K562 (cell line): ENCODE data around the gene LARP7. TPM values are rescaled to one million over a fixed set of nuclear protein-coding genes. Genes with fewer than 3 reads are reported as not detected.

Source experiments
- ATAC-seq: fragments of 200-7000 bp; cut with Tn5 transposase; 3 replicates; pipeline ENCODE4 v1.9.1; 2020; ENCODE audit warnings: moderate library complexity
- BruUV-seq: library from RNA; stranded (reverse); fragments of 400-500 nt; replicated peaks from 2 replicates; lab custom pipeline; 2021; lab: Mats Ljungman, UMichigan
- CTCF ChIA-PET: fragments of 300-600 bp; formaldehyde crosslinking; extraction: SDS; loops from one replicate; lab custom pipeline; 2021; ENCODE audit warnings: low intra/inter-chr PET ratio; lab: Yijun Ruan, JAX
- POLR2A ChIA-PET: fragments of 300-600, 350-650 bp; sonication (Branson Sonifier 250); formaldehyde crosslinking; extraction: SDS; loops from one replicate; lab custom pipeline; 2021; ENCODE audit warnings: antibody characterized with exemption, inconsistent platforms; lab: Yijun Ruan, JAX
- DNase-seq, 4 experiments: peaks; one replicate each; pipeline versions ENCODE4 v3.0.0 to v3.0.0-alpha.2; 2011 to 2018; ENCODE audit warnings: low spot score in 3 of 4, mixed read lengths in 3 of 4; ENCODE audit errors: extremely low read depth in 1 of 4
- FAIRE-seq: peaks from 2 replicates; lab custom pipeline; 2011; peaks lifted over from hg19 to GRCh38; lab: Jason Lieb, UNC
- H2AFZ ChIP-seq: 2 replicates; pipeline ENCODE4 v1.6.0; 2011; ENCODE audit warnings: low read depth, low read length, control low read depth, inconsistent platforms
- H3K27ac ChIP-seq: fragments of 200-600 bp; 3 replicates; pipeline ENCODE4 v1.8.0; 2011; ENCODE audit warnings: low read depth, mild to moderate bottlenecking, control low read depth, inconsistent platforms, low read length, moderate library complexity, mixed read lengths; ENCODE audit errors: extremely low read depth
- H3K27me3 ChIP-seq, 2 experiments: fragments of 300-600 bp in 1 of 2; 2 replicates in 1 of 2; 3 replicates in 1 of 2; pipeline versions ENCODE4 v1.6.0 to v1.8.0; 2011; ENCODE audit warnings: inconsistent platforms in 2 of 2, low read length in 2 of 2, mild to moderate bottlenecking in 1 of 2, mixed read lengths in 1 of 2, moderate library complexity in 1 of 2; ENCODE audit not compliant: control insufficient read depth in 2 of 2, insufficient read depth in 2 of 2
- H3K36me3 ChIP-seq: fragments of 300-600 bp; 3 replicates; pipeline ENCODE4 v1.8.0; 2011; ENCODE audit warnings: mild to moderate bottlenecking, low read length, inconsistent platforms; ENCODE audit not compliant: control insufficient read depth, insufficient read depth
- H3K4me1 ChIP-seq, 2 experiments: fragments of 200-600 bp in 1 of 2; replicated peaks in 1 of 2; 2 replicates in 1 of 2; 3 replicates in 1 of 2; pipeline versions ENCODE4 v1.5.1 to v1.8.0; 2011; ENCODE audit warnings: inconsistent platforms in 2 of 2, low read length in 2 of 2, mild to moderate bottlenecking in 1 of 2, mixed read lengths in 1 of 2, moderate library complexity in 1 of 2; ENCODE audit not compliant: control insufficient read depth in 2 of 2, insufficient read depth in 2 of 2
- H3K4me2 ChIP-seq: 2 replicates; pipeline ENCODE4 v1.6.1; 2011; ENCODE audit warnings: low read length, control low read depth, inconsistent platforms, mixed read lengths; ENCODE audit not compliant: insufficient read depth
- H3K4me3 ChIP-seq: fragments of 200-600 bp; sonication (generic), shearing (Covaris generic); 2 replicates; pipeline ENCODE4 v1.5.1; 2016; ENCODE audit warnings: control low read depth, inconsistent platforms
- H3K79me2 ChIP-seq: fragments of 200-600 bp; 3 replicates; pipeline ENCODE4 v1.8.0; 2011; ENCODE audit warnings: low read length, inconsistent platforms; ENCODE audit not compliant: control insufficient read depth, insufficient read depth
- H3K9ac ChIP-seq, 2 experiments: 2 replicates each; pipeline versions ENCODE4 v1.6.0 to v1.6.1; 2011; ENCODE audit warnings: low read depth in 2 of 2, low read length in 2 of 2, control low read depth in 1 of 2, inconsistent platforms in 1 of 2, mild to moderate bottlenecking in 1 of 2, mixed read lengths in 1 of 2; ENCODE audit not compliant: insufficient read depth in 1 of 2
- H3K9me1 ChIP-seq: one replicate; pipeline ENCODE4 v1.6.0; 2011; ENCODE audit warnings: inconsistent platforms, mild to moderate bottlenecking, low read length, moderate library complexity; ENCODE audit not compliant: control insufficient read depth, insufficient read depth
- H3K9me3 ChIP-seq: replicated peaks from 2 replicates; pipeline ENCODE4 v1.5.1; 2011; ENCODE audit warnings: low read depth, low read length, inconsistent platforms; ENCODE audit not compliant: control insufficient read depth, insufficient read depth
- H4K20me1 ChIP-seq: replicated peaks from 2 replicates; pipeline ENCODE4 v1.6.1; 2011; ENCODE audit warnings: low read length, inconsistent platforms, mixed read lengths; ENCODE audit not compliant: control insufficient read depth, insufficient read depth
- ARID4B ChIP-seq: sonication (generic); formaldehyde crosslinking; IDR thresholded peaks from 2 replicates; pipeline ENCODE4 v1.8.0; 2022; ENCODE audit warnings: mild to moderate bottlenecking, missing genetic modification reagents
- MCM2 ChIP-seq: fragments of 450-650 bp; IDR thresholded peaks from 2 replicates; pipeline ENCODE4 v1.6.1; 2017; ENCODE audit warnings: low read depth, mild to moderate bottlenecking
- ZNF277 ChIP-seq: fragments of 250-450 bp; sonication (Bioruptor Pico); IDR thresholded peaks from 2 replicates; pipeline ENCODE4 v1.8.0; 2022; ENCODE audit warnings: inconsistent platforms, mild to moderate bottlenecking, moderate library complexity, borderline replicate concordance
- ZNF583 ChIP-seq: fragments of 250-450 bp; sonication (Bioruptor Pico); IDR thresholded peaks from 2 replicates; pipeline ENCODE4 v1.4.0; 2020
- WGBS: fragments of 100-300 bp; shearing (Covaris generic); methylation state at CpG from one replicate; pipeline ENCODE4 v1.1.6; 2016; ENCODE audit warnings: low coverage, mixed read lengths; ENCODE audit not compliant: insufficient coverage; ENCODE audit errors: missing lambda C conversion rate; 5-methylcytosine and 5-hydroxymethylcytosine counted together
- in situ Hi-C: fragments of 300-500 bp; cut with MboI; formaldehyde crosslinking; loops from 4 replicates; pipeline ENCODE4 v1.15.0; 2018; ENCODE audit warnings: inconsistent platforms, mixed read lengths
- intact Hi-C: fragments of 100-400 bp; cut with micrococcal nuclease; formaldehyde crosslinking; loops from 2 replicates; pipeline ENCODE4 v1.14.2; 2022
- polyA plus RNA-seq, 8 experiments: library from polyadenylated mRNA; depleted of rRNA in 4 of 8; stranded (reverse) in 5 of 8; unstranded in 3 of 8; fragments of >200 nt; fragmentation: Nextera tagmentation in 2 of 8; fragmentation: Illumina TruSeq in 1 of 8; extraction: Ambion mirVana in 2 of 8; extraction: Trizol in 1 of 8; gene quantifications; 2 replicates each; pipeline versions ENCODE4 v1.2.1 to v1.2.3, GENCODE V29; 2011 to 2014; ENCODE audit warnings: inconsistent platforms in 1 of 8, missing spikeins in 1 of 8
- total RNA-seq, 7 experiments: library from RNA; depleted of rRNA in 6 of 7; stranded (reverse); fragments of >200 nt in 6 of 7; fragmentation: Illumina TruSeq in 2 of 7; extraction: Trizol in 2 of 7; gene quantifications; 2 replicates each; pipeline versions ENCODE4 v1.2.1 to v1.2.3, GENCODE V29; 2011 to 2021; ENCODE audit warnings: low replicate concordance in 1 of 7

Gene LARP7
- total and polyA plus RNA-seq, 9 of the 15 experiments (the other 6 are each of a cell fraction or from before 2014, with no cell fraction given), result 30.1 to 76.9 (median 56.0) TPM

- in situ Hi-C loops (no loop called here), intact Hi-C loops (no loop called here)
- Histone ChIP-seq H3K4me1 (no peaks in the 10 kb centered on the region), H3K79me2 (no peaks in the 10 kb centered on the region), H3K27ac (no peak overlapping the region), H3K9me3 (no peaks in the 10 kb centered on the region), H3K27me3 (no peaks in the 10 kb centered on the region), H3K9ac (no peak overlapping the region), H3K4me3 (no peak overlapping the region), H2AFZ (no peak overlapping the region), H4K20me1 (no peaks in the 10 kb centered on the region), H3K36me3 (peaks cover 36% of the 10 kb centered on the region; the same call in 2 of the 3 replicates), H3K9me1 (no peaks in the 10 kb centered on the region), H3K4me2 (no peak overlapping the region)
- ChIA-PET CTCF (no interaction called here), POLR2A (interaction anchor here (0.7 to 1.0 kb wide), 2 partner anchors 14 to 16 kb away, joined by 3 read pairs; no protein-coding TSS in a partner anchor)
- TF ChIP-seq ZNF277 (CRISPR knock-in tag), result peak; percentile 82; the same call in 1 of the 2 replicates
- no peak for TF ChIP-seq ARID4B (CRISPR knock-in tag)
- TF ChIP-seq MCM2, result no peak
- TF ChIP-seq ZNF583 (CRISPR knock-in tag), result peak; percentile 84; the same call in 1 of the 2 replicates
- DNase-seq (no peak), ATAC-seq (no peak), FAIRE-seq (no peak)
- BruUV-seq, result no TSS peak
- 88% methylated on average over 2 of the region's 2 CpGs for WGBS
These were observed 20.0 kb upstream of the LARP7 start for GRCh38 chr4:112616984-112617383.
